Kidney epithelial cell (primary cell): ENCODE measurements around the gene FIBCD1. TPM values are rescaled to one million over a fixed set of nuclear protein-coding genes. Genes with fewer than 3 reads are reported as not detected.

Experiments used
- DNase-seq: peaks from one replicate; pipeline ENCODE4 v3.0.0-alpha.2; 2010; ENCODE audit warnings: low read depth
- H3K27me3 ChIP-seq: 2 replicates; pipeline ENCODE4 v1.6.0; 2011; ENCODE audit warnings: low read length; ENCODE audit not compliant: control insufficient read depth, insufficient read depth
- H3K36me3 ChIP-seq: 2 replicates; pipeline ENCODE4 v1.5.1; 2011; ENCODE audit warnings: low read length; ENCODE audit not compliant: control insufficient read depth, insufficient read depth
- H3K4me3 ChIP-seq: 2 replicates; pipeline ENCODE4 v1.5.1; 2011; ENCODE audit warnings: low read depth, mild to moderate bottlenecking, control low read depth, low read length
- CTCF ChIP-seq: IDR thresholded peaks from 2 replicates; pipeline ENCODE4 v1.5.1; 2011; ENCODE audit warnings: mild to moderate bottlenecking, moderate library complexity, low read length, control low read depth, inconsistent platforms; ENCODE audit not compliant: insufficient read depth, poor library complexity, severe bottlenecking
- total RNA-seq: library from RNA; depleted of rRNA; stranded (reverse); fragments of >200 nt; gene quantifications from 2 replicates; pipeline ENCODE4 v1.2.3, GENCODE V29; 2015

The FIBCD1 gene
- total RNA-seq, 1 donor from 2014 or later: 2.6 TPM

DNA sequence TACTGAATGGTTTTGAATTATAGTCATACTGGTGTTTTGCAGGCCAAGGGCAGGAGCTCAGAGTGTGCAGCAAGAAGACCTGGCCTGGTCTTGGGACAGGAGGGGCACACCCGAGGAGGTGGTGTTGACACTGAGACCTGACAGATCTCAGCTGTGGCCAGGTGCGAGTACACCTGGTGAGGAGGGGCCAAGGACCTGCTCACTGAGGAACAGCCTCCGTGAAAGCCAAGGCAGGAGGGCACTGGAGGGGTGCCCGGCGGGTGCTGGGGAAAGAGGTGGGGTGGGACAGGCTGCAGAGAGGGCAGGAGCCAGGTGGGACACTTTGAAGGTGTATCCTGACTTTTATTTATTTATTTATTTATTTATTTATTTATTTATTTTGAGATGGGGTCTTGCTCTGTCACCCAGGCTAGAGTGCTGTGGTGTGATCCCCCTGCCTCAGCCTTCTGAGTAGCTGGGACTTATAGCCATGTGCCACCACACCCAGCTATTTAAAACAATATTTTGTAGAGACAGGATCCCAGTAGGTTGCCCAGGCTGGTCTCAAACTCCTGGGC, 46.6 kb upstream of the FIBCD1 start:
- Histone ChIP-seq H3K27me3 (peaks cover 33% of the 10 kb centered on the region), H3K36me3 (no peaks in the 10 kb centered on the region), H3K4me3 (no peak overlapping the region)
- DNase-seq: no peak
- TF ChIP-seq CTCF: no peak

DNA sequence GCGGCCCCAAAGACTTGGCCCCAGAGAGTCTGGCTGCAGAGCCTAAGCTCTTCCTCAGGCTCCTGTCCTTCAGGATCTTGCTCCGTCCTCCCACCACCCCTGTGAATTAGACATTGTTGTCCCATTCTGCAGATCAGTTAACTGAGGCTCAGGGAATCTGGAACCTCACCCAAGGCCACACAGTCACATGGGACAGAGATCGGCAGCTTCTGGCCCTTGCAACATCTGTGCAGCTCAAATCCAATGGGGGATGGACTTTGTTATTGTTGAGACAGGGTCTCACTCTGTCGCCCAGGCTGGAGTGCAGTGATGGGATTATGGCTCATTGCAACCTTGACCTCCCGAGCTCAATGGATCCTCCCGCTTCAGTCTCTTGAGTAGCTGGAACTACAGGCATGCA, 46.0 kb upstream of the FIBCD1 start:
- TF ChIP-seq CTCF: no peak
- DNase-seq: no peak
- no peak overlapping the region for H3K4me3 ChIP-seq
- H3K27me3 ChIP-seq: peaks cover 32% of the 10 kb centered on the region
- no peaks in the 10 kb centered on the region for H3K36me3 ChIP-seq

DNA sequence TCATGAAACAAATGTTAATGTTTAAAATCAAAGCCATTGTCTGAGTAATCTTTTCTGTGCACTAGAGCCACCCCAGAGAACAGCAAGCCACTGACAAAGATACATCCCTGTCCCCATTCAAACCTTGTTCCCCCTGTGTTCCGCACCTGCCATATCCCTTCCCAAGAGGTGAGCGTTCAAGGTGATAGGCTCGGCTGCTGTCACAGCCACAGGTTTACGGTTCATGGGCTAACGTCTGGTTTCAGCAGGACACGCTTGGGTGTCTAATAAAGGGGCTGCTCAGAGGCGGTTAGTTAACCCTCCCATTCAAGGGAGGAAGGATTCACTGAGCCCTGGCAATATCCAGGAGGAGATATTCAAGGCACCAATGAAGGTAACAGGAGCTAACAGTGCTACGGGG, 45.5 kb upstream of the FIBCD1 start:
- Histone ChIP-seq H3K4me3 (no peak overlapping the region), H3K36me3 (no peaks in the 10 kb centered on the region), H3K27me3 (peaks cover 32% of the 10 kb centered on the region)
- no peak for DNase-seq
- no peak for TF ChIP-seq CTCF

DNA sequence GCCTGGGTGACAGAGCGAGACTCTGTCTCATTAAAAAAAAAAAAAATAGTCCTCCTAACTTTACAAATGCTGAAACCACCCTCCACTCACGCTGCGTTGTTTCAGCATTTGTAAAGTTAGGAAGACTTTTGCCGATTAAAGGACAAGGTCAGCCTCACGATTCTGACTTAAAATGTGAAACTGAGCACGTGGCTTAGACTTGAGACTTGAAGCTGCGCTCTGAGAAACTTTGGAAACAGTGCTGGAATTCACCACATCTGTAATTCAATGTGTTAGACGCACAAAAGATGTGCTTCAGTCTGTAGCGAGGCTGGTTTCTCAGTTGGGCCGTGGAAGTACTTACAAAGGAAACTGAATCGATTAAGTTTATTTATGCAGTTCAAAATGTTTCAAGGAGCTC, 44.9 kb upstream of the FIBCD1 start:
- no peak overlapping the region for H3K4me3 ChIP-seq
- no peak for TF ChIP-seq CTCF
- peaks cover 32% of the 10 kb centered on the region for H3K27me3 ChIP-seq
- DNase-seq: no peak
- H3K36me3 ChIP-seq: no peaks in the 10 kb centered on the region

- Histone ChIP-seq H3K4me3 (no peak overlapping the region), H3K27me3 (peaks cover 32% of the 10 kb centered on the region), H3K36me3 (no peaks in the 10 kb centered on the region)
- DNase-seq: no peak
- TF ChIP-seq CTCF: no peak
These were observed 44.3 kb upstream of the FIBCD1 start for GRCh38 chr9:130983359-130983670.

GRCh38 chr9:130982636-130983358, 43.8 kb upstream of the FIBCD1 start:
- no peak for DNase-seq
- no peak for TF ChIP-seq CTCF
- Histone ChIP-seq H3K27me3 (peaks cover 31% of the 10 kb centered on the region), H3K36me3 (no peaks in the 10 kb centered on the region), H3K4me3 (no peak overlapping the region)
